GM12878 (cell line): ENCODE measurements around the gene PHF21B. TPM values are rescaled to one million over a fixed set of nuclear protein-coding genes. Genes with fewer than 3 reads are reported as not detected.

Experiments used
- ATAC-seq: fragments of 200-7000 bp; cut with Tn5 transposase; 3 replicates; pipeline ENCODE4 v1.9.1; 2020; ENCODE audit warnings: mild to moderate bottlenecking, moderate library complexity
- BruUV-seq: library from RNA; stranded (reverse); fragments of 400-500 nt; replicated peaks from 2 replicates; lab custom pipeline; 2021; lab: Mats Ljungman, UMichigan
- CTCF ChIA-PET: fragments of 300-600 bp; sonication (Branson Sonifier 250); formaldehyde crosslinking; extraction: SDS; loops from one replicate; lab custom pipeline; 2021; ENCODE audit warnings: inconsistent platforms; lab: Yijun Ruan, JAX
- POLR2A ChIA-PET: fragments of 350-600 bp; formaldehyde crosslinking; extraction: SDS; loops from one replicate; lab custom pipeline; 2021; ENCODE audit warnings: inconsistent platforms; lab: Charles Lee
- RAD21 ChIA-PET: fragments of 300-600 bp; sonication (Branson Sonifier 250); formaldehyde crosslinking; loops from one replicate; lab custom pipeline; 2023; ENCODE audit warnings: antibody characterized with exemption; ENCODE audit not compliant: unreplicated experiment; lab: Charles Lee
- SMC1A ChIA-PET: fragments of 300-600 bp; sonication (Branson Sonifier 250); formaldehyde crosslinking; loops from one replicate; lab custom pipeline; 2023; ENCODE audit not compliant: unreplicated experiment, uncharacterized antibody; lab: Charles Lee
- DNase-seq: peaks from one replicate; pipeline ENCODE4 v3.0.0-alpha.2; 2011; ENCODE audit warnings: low read depth, low spot score
- FAIRE-seq: peaks from 3 replicates; lab custom pipeline; 2011; peaks lifted over from hg19 to GRCh38; lab: Jason Lieb, UNC
- H2AFZ ChIP-seq: 2 replicates; pipeline ENCODE4 v1.6.0; 2011; ENCODE audit warnings: low read depth, low read length, control low read depth; ENCODE audit not compliant: control insufficient read depth
- H3K27ac ChIP-seq: 2 replicates; pipeline ENCODE4 v1.5.1; 2011; ENCODE audit warnings: control low read depth; ENCODE audit not compliant: control insufficient read depth, insufficient read depth
- H3K27me3 ChIP-seq, 2 experiments: replicated peaks in 1 of 2; 2 replicates each; pipeline versions ENCODE4 v1.6.0 to v1.6.1; 2011; ENCODE audit warnings: low read length in 1 of 2; ENCODE audit not compliant: control insufficient read depth in 2 of 2, insufficient read depth in 2 of 2
- H3K36me3 ChIP-seq, 2 experiments: 2 replicates each; pipeline ENCODE4 v1.5.1; 2011; ENCODE audit warnings: low read length in 1 of 2; ENCODE audit not compliant: control insufficient read depth in 2 of 2, insufficient read depth in 2 of 2
- H3K4me1 ChIP-seq: 2 replicates; pipeline ENCODE4 v1.6.1; 2011; ENCODE audit warnings: mild to moderate bottlenecking, low read length, moderate library complexity, mixed read lengths; ENCODE audit not compliant: control insufficient read depth, insufficient read depth
- H3K4me2 ChIP-seq: 2 replicates; pipeline ENCODE4 v1.6.0; 2011; ENCODE audit warnings: control low read depth; ENCODE audit not compliant: control insufficient read depth, insufficient read depth
- H3K4me3 ChIP-seq: fragments of 200-600 bp; sonication (generic); 2 replicates; pipeline ENCODE4 v1.5.1; 2016
- H3K79me2 ChIP-seq: 2 replicates; pipeline ENCODE4 v1.6.0; 2011; ENCODE audit warnings: low read length; ENCODE audit not compliant: control insufficient read depth, insufficient read depth
- H3K9ac ChIP-seq: 2 replicates; pipeline ENCODE4 v1.8.0; 2011; ENCODE audit warnings: low read length, control low read depth, mixed read lengths; ENCODE audit not compliant: control insufficient read depth, insufficient read depth
- H3K9me3 ChIP-seq: replicated peaks from 3 replicates; pipeline ENCODE4 v1.5.1; 2011; ENCODE audit warnings: mild to moderate bottlenecking, low read length; ENCODE audit not compliant: control insufficient read depth, insufficient read depth
- H4K20me1 ChIP-seq: 2 replicates; pipeline ENCODE4 v1.6.0; 2011; ENCODE audit not compliant: control insufficient read depth, insufficient read depth
- ATF2 ChIP-seq: IDR thresholded peaks from 2 replicates; pipeline ENCODE4 v1.6.1; 2012; ENCODE audit warnings: low read length, inconsistent platforms
- CEBPB ChIP-seq, 2 experiments: fragments of 150-350 bp in 1 of 2; IDR thresholded peaks; 2 replicates each; pipeline ENCODE4 v1.6.1; 2012 to 2014; ENCODE audit warnings: low read depth in 2 of 2, low read length in 2 of 2, borderline replicate concordance in 1 of 2, inconsistent platforms in 1 of 2
- CHD4 ChIP-seq: fragments of 200-600 bp; sonication (generic); IDR thresholded peaks from 2 replicates; pipeline ENCODE4 v1.6.1; 2016; ENCODE audit warnings: mild to moderate bottlenecking
- CREB1 ChIP-seq: IDR thresholded peaks from 2 replicates; pipeline ENCODE4 v1.6.1; 2012; ENCODE audit warnings: low read depth, mild to moderate bottlenecking, inconsistent platforms
- ELK1 ChIP-seq: IDR thresholded peaks from 2 replicates; pipeline ENCODE4 v1.6.1; 2012; ENCODE audit warnings: low read depth, low read length, improper control_type of control experiment
- ETV6 ChIP-seq, 2 experiments: fragments of 450-650 bp in 1 of 2; IDR thresholded peaks in 1 of 2; conservative IDR thresholded peaks in 1 of 2; 2 replicates each; pipeline ENCODE4 v1.6.1; 2014; ENCODE audit warnings: antibody characterized with exemption in 1 of 2, borderline replicate concordance in 1 of 2, low read depth in 1 of 2, mild to moderate bottlenecking in 1 of 2, moderate library complexity in 1 of 2
- FOXK2 ChIP-seq: fragments of 450-650 bp; IDR thresholded peaks from 2 replicates; pipeline ENCODE4 v1.6.1; 2017; ENCODE audit warnings: mild to moderate bottlenecking, moderate library complexity
- IKZF1 ChIP-seq: fragments of 450-650 bp; conservative IDR thresholded peaks from 2 replicates; pipeline ENCODE4 v1.6.1; 2017; ENCODE audit warnings: antibody characterized with exemption, mild to moderate bottlenecking
- MEF2A ChIP-seq: IDR thresholded peaks from 2 replicates; pipeline ENCODE4 v1.6.1; 2011; ENCODE audit warnings: low read depth, mild to moderate bottlenecking, low read length, moderate library complexity; ENCODE audit not compliant: insufficient read depth
- PAX8 ChIP-seq: fragments of 450-650 bp; IDR thresholded peaks from 2 replicates; pipeline ENCODE4 v1.6.1; 2017; ENCODE audit warnings: mild to moderate bottlenecking, moderate library complexity
- SRF ChIP-seq, 2 experiments: IDR thresholded peaks; 2 replicates each; pipeline ENCODE4 v1.6.1; 2011; ENCODE audit warnings: low read depth in 2 of 2, low read length in 2 of 2, mild to moderate bottlenecking in 1 of 2, moderate library complexity in 1 of 2
- STAT1 ChIP-seq: fragments of 450-650 bp; conservative IDR thresholded peaks from 2 replicates; pipeline ENCODE4 v1.6.1; 2014; ENCODE audit warnings: antibody characterized with exemption, mild to moderate bottlenecking
- ZNF384 ChIP-seq: IDR thresholded peaks from 2 replicates; pipeline ENCODE4 v1.6.1; 2012; ENCODE audit warnings: low read depth, mild to moderate bottlenecking, low read length, improper control_type of control experiment, borderline replicate concordance
- ZNF687 ChIP-seq: fragments of 450-650 bp; IDR thresholded peaks from 2 replicates; pipeline ENCODE4 v1.6.1; 2017; ENCODE audit warnings: mild to moderate bottlenecking, moderate library complexity
- WGBS: methylation state at CpG from one replicate; pipeline ENCODE4 v1.1.6; 2016; ENCODE audit warnings: low lambda C conversion rate; ENCODE audit not compliant: insufficient replicate concordance, insufficient coverage; ENCODE audit errors: missing lambda C conversion rate; 5-methylcytosine and 5-hydroxymethylcytosine counted together
- in situ Hi-C: fragments of 300-500 bp; cut with MboI; formaldehyde crosslinking; loops from 9 replicates; pipeline ENCODE4 v1.14.3; 2018; ENCODE audit warnings: mixed read lengths
- intact Hi-C: fragments of 100-400 bp; cut with micrococcal nuclease; formaldehyde crosslinking; loops from one replicate; pipeline ENCODE4 v1.14.2; 2022; ENCODE audit not compliant: unreplicated experiment
- polyA plus RNA-seq, 11 experiments: library from polyadenylated mRNA; depleted of rRNA in 4 of 11; unstranded in 6 of 11; stranded (reverse) in 5 of 11; fragments of >200 nt; fragmentation: Nextera tagmentation in 4 of 11; fragmentation: Illumina TruSeq in 1 of 11; extraction: Ambion mirVana in 4 of 11; extraction: Trizol in 1 of 11; gene quantifications; 1 replicate in 1 of 11; 2 replicates in 10 of 11; pipeline versions ENCODE4 v1.2.1 to v1.2.3, GENCODE V29; 2011 to 2016; ENCODE audit warnings: inconsistent platforms in 2 of 11, missing spikeins in 2 of 11, low read depth in 1 of 11
- total RNA-seq, 4 experiments: library from RNA; depleted of rRNA in 3 of 4; stranded (reverse); fragments of >200 nt in 3 of 4; fragmentation: Illumina TruSeq in 1 of 4; extraction: Trizol in 1 of 4; gene quantifications; 2 replicates each; pipeline versions ENCODE4 v1.2.1 to v1.2.3, GENCODE V29; 2013 to 2021
- TF ChIP-seq, protein P1 (sequence below): fragments of 450-650 bp; IDR thresholded peaks from 2 replicates; pipeline ENCODE4 v1.6.1; 2017; ENCODE audit warnings: borderline replicate concordance
- TF ChIP-seq, protein P2 (sequence below): IDR thresholded peaks from 2 replicates; pipeline ENCODE4 v1.6.1; 2011; ENCODE audit warnings: low read depth, low read length, improper control_type of control experiment, borderline replicate concordance

Gene PHF21B
- total and polyA plus RNA-seq, 10 of the 15 experiments (the other 5 are each of a cell fraction or from before 2014, with no cell fraction given): 0.03 to 0.35 TPM; not detected in 8

DNA sequence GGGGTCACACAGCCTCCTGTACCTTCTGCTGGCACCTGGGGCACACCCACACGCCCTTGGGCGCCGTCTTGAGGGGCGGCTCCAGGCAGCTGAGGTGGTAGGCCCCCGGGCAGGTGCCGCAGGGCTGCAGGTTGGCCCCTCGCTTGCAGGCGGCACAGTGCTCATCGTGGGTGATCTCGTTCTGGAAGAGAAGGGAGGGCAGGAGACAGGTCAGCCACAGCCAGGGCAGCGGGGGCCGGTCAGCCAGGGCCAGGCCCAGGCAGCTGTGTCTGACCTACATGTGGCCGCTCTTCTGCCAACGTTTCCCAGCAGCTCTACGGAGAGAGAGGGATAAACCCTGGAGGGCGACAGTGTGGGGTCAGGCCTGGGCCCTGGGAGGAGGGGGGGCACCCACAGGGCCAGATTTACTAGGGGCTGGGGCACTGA lies 121.9 kb downstream of the PHF21B start:
- 40% methylated on average over 16 of the region's 16 CpGs for WGBS
- Histone ChIP-seq H3K27me3 (no peaks in the 10 kb centered on the region), H3K79me2 (no peaks in the 10 kb centered on the region), H3K27ac (no peak overlapping the region), H3K9me3 (no peaks in the 10 kb centered on the region), H3K36me3 (no peaks in the 10 kb centered on the region), H3K4me3 (no peak overlapping the region), H2AFZ (no peak overlapping the region), H3K4me1 (no peaks in the 10 kb centered on the region), H4K20me1 (no peaks in the 10 kb centered on the region), H3K9ac (no peak overlapping the region), H3K4me2 (no peak overlapping the region)
- in situ Hi-C loops: loop anchor here (25.0 kb wide), 1 partner anchor 526 kb away; no protein-coding TSS in a partner anchor
- RAD21 ChIA-PET: no interaction called here
- POLR2A ChIA-PET: no interaction called here
- CTCF ChIA-PET: no interaction called here
- intact Hi-C loops: no loop called here
- no TSS peak for BruUV-seq
- ATAC-seq (no peak), FAIRE-seq (no peak), DNase-seq (no peak)
- SMC1A ChIA-PET: no interaction called here
- TF ChIP-seq, protein P1, sequence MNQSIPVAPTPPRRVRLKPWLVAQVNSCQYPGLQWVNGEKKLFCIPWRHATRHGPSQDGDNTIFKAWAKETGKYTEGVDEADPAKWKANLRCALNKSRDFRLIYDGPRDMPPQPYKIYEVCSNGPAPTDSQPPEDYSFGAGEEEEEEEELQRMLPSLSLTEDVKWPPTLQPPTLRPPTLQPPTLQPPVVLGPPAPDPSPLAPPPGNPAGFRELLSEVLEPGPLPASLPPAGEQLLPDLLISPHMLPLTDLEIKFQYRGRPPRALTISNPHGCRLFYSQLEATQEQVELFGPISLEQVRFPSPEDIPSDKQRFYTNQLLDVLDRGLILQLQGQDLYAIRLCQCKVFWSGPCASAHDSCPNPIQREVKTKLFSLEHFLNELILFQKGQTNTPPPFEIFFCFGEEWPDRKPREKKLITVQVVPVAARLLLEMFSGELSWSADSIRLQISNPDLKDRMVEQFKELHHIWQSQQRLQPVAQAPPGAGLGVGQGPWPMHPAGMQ: no peak
- TF ChIP-seq ELK1 (no peak), CEBPB (IDR thresholded peaks at IDR 0.05; ENCODE audit: borderline replicate concordance in 1 of 2, low read depth in 2 of 2, low read length in 2 of 2) (no peak), PAX8 (no peak), FOXK2 (no peak), CREB1 (no peak), ZNF384 (no peak), ATF2 (no peak), MEF2A (no peak), ETV6 (conservative IDR thresholded peaks at IDR 0.05 in 1 of 2, IDR thresholded peaks at IDR 0.05 in 1 of 2; ENCODE audit: borderline replicate concordance in 1 of 2, low read depth in 1 of 2) (no peak), ZNF687 (no peak), CHD4 (no peak), SRF (IDR thresholded peaks at IDR 0.05; ENCODE audit: low read depth in 2 of 2, low read length in 2 of 2) (no peak), IKZF1 (no peak), STAT1 (no peak)
- TF ChIP-seq, protein P2, sequence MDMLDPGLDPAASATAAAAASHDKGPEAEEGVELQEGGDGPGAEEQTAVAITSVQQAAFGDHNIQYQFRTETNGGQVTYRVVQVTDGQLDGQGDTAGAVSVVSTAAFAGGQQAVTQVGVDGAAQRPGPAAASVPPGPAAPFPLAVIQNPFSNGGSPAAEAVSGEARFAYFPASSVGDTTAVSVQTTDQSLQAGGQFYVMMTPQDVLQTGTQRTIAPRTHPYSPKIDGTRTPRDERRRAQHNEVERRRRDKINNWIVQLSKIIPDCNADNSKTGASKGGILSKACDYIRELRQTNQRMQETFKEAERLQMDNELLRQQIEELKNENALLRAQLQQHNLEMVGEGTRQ: no peak
